H1 (cell line): ENCODE measurements around the gene PIGM. TPM values are rescaled to one million over a fixed set of nuclear protein-coding genes. Genes with fewer than 3 reads are reported as not detected.

ENCODE experiments used
- CTCF ChIA-PET: fragments of 300-600 bp; sonication (Branson Sonifier 250); formaldehyde crosslinking; loops from one replicate; lab custom pipeline; 2021; ENCODE audit not compliant: partially characterized antibody; lab: Charles Lee
- POLR2A ChIA-PET: fragments of 300-600 bp; sonication (Branson Sonifier 250); formaldehyde crosslinking; loops from one replicate; lab custom pipeline; 2021; ENCODE audit warnings: inconsistent platforms; ENCODE audit not compliant: partially characterized antibody; lab: Charles Lee
- DNase-seq, 2 experiments: peaks; one replicate each; pipeline versions ENCODE4 v3.0.0 to v3.0.0-alpha.2; 2010 to 2022; ENCODE audit warnings: low spot score in 2 of 2, low read depth in 1 of 2, mixed read lengths in 1 of 2
- FAIRE-seq: peaks from 2 replicates; lab custom pipeline; 2011; peaks lifted over from hg19 to GRCh38; lab: Jason Lieb, UNC
- H2AFZ ChIP-seq: 2 replicates; pipeline ENCODE4 v1.8.1; 2012; ENCODE audit warnings: low read length, inconsistent platforms
- H2AK5ac ChIP-seq: 2 replicates; pipeline ENCODE4 v1.6.1; 2013; ENCODE audit warnings: low read depth, low read length
- H2BK120ac ChIP-seq: replicated peaks from 2 replicates; pipeline ENCODE3; 2013; ENCODE audit warnings: low read depth, low read length, inconsistent platforms
- H2BK12ac ChIP-seq: 2 replicates; pipeline ENCODE4 v1.6.1; 2013; ENCODE audit warnings: low read depth, low read length
- H2BK15ac ChIP-seq: 2 replicates; pipeline ENCODE4 v1.6.1; 2013; ENCODE audit warnings: low read length
- H2BK20ac ChIP-seq: 2 replicates; pipeline ENCODE4 v1.6.1; 2013; ENCODE audit warnings: low read length
- H2BK5ac ChIP-seq: 2 replicates; pipeline ENCODE4 v1.6.1; 2013; ENCODE audit warnings: low read depth, low read length
- H3K14ac ChIP-seq: 2 replicates; pipeline ENCODE4 v1.6.1; 2013; ENCODE audit warnings: inconsistent platforms; ENCODE audit not compliant: insufficient read length
- H3K18ac ChIP-seq: 2 replicates; pipeline ENCODE4 v1.6.1; 2013; ENCODE audit warnings: low read length; ENCODE audit errors: extremely low read depth
- H3K23ac ChIP-seq: 2 replicates; pipeline ENCODE4 v1.6.1; 2013; ENCODE audit warnings: inconsistent platforms; ENCODE audit not compliant: insufficient read length
- H3K23me2 ChIP-seq: 2 replicates; pipeline ENCODE4 v1.6.1; 2013; ENCODE audit warnings: low read depth, low read length
- H3K27ac ChIP-seq: 2 replicates; pipeline ENCODE4 v1.6.1; 2011; ENCODE audit warnings: low read depth, low read length, inconsistent platforms
- H3K27me3 ChIP-seq, 4 experiments: replicated peaks in 1 of 4; 1 replicate in 1 of 4; 2 replicates in 3 of 4; pipeline versions ENCODE4 v1.6.1 to v1.8.1; 2011 to 2013; ENCODE audit warnings: low read length in 3 of 4, mild to moderate bottlenecking in 3 of 4, inconsistent platforms in 2 of 4, mixed read lengths in 2 of 4, moderate library complexity in 1 of 4; ENCODE audit not compliant: control insufficient read depth in 3 of 4, insufficient read depth in 3 of 4; ENCODE audit errors: extremely low read depth in 1 of 4
- H3K36me3 ChIP-seq, 4 experiments: 2 replicates each; pipeline versions ENCODE4 v1.6.1 to v1.8.1; 2011 to 2013; ENCODE audit warnings: mild to moderate bottlenecking in 4 of 4, low read length in 3 of 4, moderate library complexity in 2 of 4, control low read depth in 1 of 4, inconsistent platforms in 1 of 4; ENCODE audit not compliant: insufficient read depth in 4 of 4, control insufficient read depth in 2 of 4
- H3K4ac ChIP-seq: replicated peaks from 2 replicates; pipeline ENCODE3; 2013; ENCODE audit warnings: low read length, low read depth, mixed read lengths, inconsistent platforms; ENCODE audit not compliant: insufficient read length
- H3K4me1 ChIP-seq, 4 experiments: replicated peaks in 1 of 4; 1 replicate in 1 of 4; 2 replicates in 3 of 4; pipeline versions ENCODE4 v1.6.1 to v1.8.1; 2011 to 2013; ENCODE audit warnings: low read length in 3 of 4, inconsistent platforms in 2 of 4, mixed read lengths in 1 of 4; ENCODE audit not compliant: insufficient read depth in 4 of 4, control insufficient read depth in 3 of 4
- H3K4me2 ChIP-seq, 2 experiments: 2 replicates each; pipeline versions ENCODE4 v1.6.1 to v1.8.1; 2011 to 2013; ENCODE audit warnings: low read depth in 2 of 2, low read length in 2 of 2, control low read depth in 1 of 2, inconsistent platforms in 1 of 2, mild to moderate bottlenecking in 1 of 2; ENCODE audit not compliant: insufficient read depth in 1 of 2
- H3K4me3 ChIP-seq, 4 experiments: fragments of 200-600, 300-600 bp in 1 of 4; sonication (generic), shearing (Covaris generic), sonication (Bioruptor Twin) in 1 of 4; 2 replicates each; pipeline versions ENCODE4 v1.5.1 to v1.8.1; 2011 to 2016; ENCODE audit warnings: low read length in 4 of 4, low read depth in 3 of 4, control low read depth in 2 of 4, inconsistent platforms in 2 of 4, mild to moderate bottlenecking in 2 of 4, mixed read lengths in 1 of 4, moderate library complexity in 1 of 4; ENCODE audit not compliant: insufficient read depth in 2 of 4; ENCODE audit errors: extremely low read depth in 1 of 4
- H3K56ac ChIP-seq: replicated peaks from 2 replicates; pipeline ENCODE3; 2013; ENCODE audit warnings: low read depth, mild to moderate bottlenecking, mixed read lengths, low read length, inconsistent platforms; ENCODE audit not compliant: insufficient read length
- H3K79me1 ChIP-seq: 2 replicates; pipeline ENCODE4 v1.6.1; 2013; ENCODE audit warnings: low read depth, low read length, control low read depth
- H3K79me2 ChIP-seq, 2 experiments: 2 replicates each; pipeline versions ENCODE4 v1.6.1 to v1.8.1; 2012 to 2013; ENCODE audit warnings: low read length in 2 of 2, mild to moderate bottlenecking in 2 of 2, inconsistent platforms in 1 of 2; ENCODE audit not compliant: insufficient read depth in 2 of 2, control insufficient read depth in 1 of 2
- H3K9ac ChIP-seq, 4 experiments: replicated peaks in 1 of 4; 1 replicate in 1 of 4; 2 replicates in 3 of 4; pipeline versions ENCODE4 v1.6.1 to v1.8.1; 2011 to 2013; ENCODE audit warnings: low read depth in 3 of 4, low read length in 3 of 4, control low read depth in 2 of 4, mild to moderate bottlenecking in 2 of 4, moderate library complexity in 2 of 4, inconsistent platforms in 1 of 4; ENCODE audit errors: extremely low read depth in 1 of 4
- H3K9me3 ChIP-seq, 2 experiments: 2 replicates each; pipeline versions ENCODE4 v1.6.1 to v1.8.1; 2012 to 2013; ENCODE audit warnings: mild to moderate bottlenecking in 2 of 2, moderate library complexity in 2 of 2, control low read depth in 1 of 2, inconsistent platforms in 1 of 2, low read depth in 1 of 2, low read length in 1 of 2, mixed read lengths in 1 of 2; ENCODE audit not compliant: insufficient read depth in 2 of 2
- H4K20me1 ChIP-seq, 2 experiments: replicated peaks in 1 of 2; 2 replicates each; pipeline versions ENCODE3 to v1.8.1; 2011 to 2013; ENCODE audit warnings: inconsistent platforms in 2 of 2, low read length in 2 of 2, mild to moderate bottlenecking in 1 of 2; ENCODE audit not compliant: insufficient read depth in 2 of 2, control insufficient read depth in 1 of 2
- H4K5ac ChIP-seq: 2 replicates; pipeline ENCODE4 v1.6.1; 2013; ENCODE audit warnings: low read length, low read depth, mixed read lengths, inconsistent platforms; ENCODE audit not compliant: insufficient read length
- H4K8ac ChIP-seq: 2 replicates; pipeline ENCODE4 v1.8.0; 2013; ENCODE audit warnings: mild to moderate bottlenecking, moderate library complexity, low read length, inconsistent platforms; ENCODE audit not compliant: insufficient read depth; ENCODE audit errors: extremely low read depth
- H4K91ac ChIP-seq: replicated peaks from 2 replicates; pipeline ENCODE3; 2013; ENCODE audit warnings: low read length, mixed read lengths, inconsistent platforms; ENCODE audit not compliant: insufficient read length
- BRCA1 ChIP-seq: IDR thresholded peaks from 2 replicates; pipeline ENCODE4 v1.6.1; 2012; ENCODE audit warnings: low read depth, low read length, improper control_type of control experiment
- RAD21 ChIP-seq, 2 experiments: IDR thresholded peaks in 1 of 2; conservative IDR thresholded peaks in 1 of 2; 2 replicates each; pipeline ENCODE4 v1.6.1; 2011; ENCODE audit warnings: low read depth in 2 of 2, low read length in 2 of 2, improper control_type of control experiment in 1 of 2, inconsistent platforms in 1 of 2, mild to moderate bottlenecking in 1 of 2, moderate library complexity in 1 of 2
- SP1 ChIP-seq: IDR thresholded peaks from 2 replicates; pipeline ENCODE4 v1.6.1; 2011; ENCODE audit warnings: low read depth, low read length
- SRF ChIP-seq: IDR thresholded peaks from 2 replicates; pipeline ENCODE4 v1.6.1; 2011; ENCODE audit warnings: mild to moderate bottlenecking, low read depth, low read length, moderate library complexity
- TAF7 ChIP-seq: optimal IDR thresholded peaks from 2 replicates; pipeline ENCODE3; 2011; ENCODE audit warnings: low read depth, mild to moderate bottlenecking, inconsistent platforms, low read length, moderate library complexity, borderline replicate concordance
- YY1 ChIP-seq: IDR thresholded peaks from 2 replicates; pipeline ENCODE4 v1.6.1; 2011; ENCODE audit warnings: low read depth, mild to moderate bottlenecking, low read length
- WGBS, 2 experiments: shearing (Covaris generic) in 1 of 2; methylation state at CpG; one replicate each; pipeline versions ENCODE4 v1.1.6 to v1.1.7; 2013 to 2015; ENCODE audit warnings: low lambda C conversion rate in 2 of 2, mixed read lengths in 2 of 2, inconsistent platforms in 1 of 2, low coverage in 1 of 2, missing lambda C conversion rate in 1 of 2; ENCODE audit not compliant: insufficient replicate concordance in 2 of 2, insufficient coverage in 1 of 2, insufficient read length in 1 of 2; ENCODE audit errors: extremely low coverage in 1 of 2, missing lambda C conversion rate in 1 of 2; 5-methylcytosine and 5-hydroxymethylcytosine counted together
- long read RNA-seq, 2 experiments: library from RNA in 1 of 2; library from capped mRNA in 1 of 2; stranded (forward); transcript quantifications; one replicate each; pipeline ENCODE4 v2.0.0, GENCODE V29; 2021; ENCODE audit warnings: inconsistent platforms in 1 of 2
- polyA minus RNA-seq, 3 experiments: library from RNA; depleted of rRNA, polyadenylated mRNA; stranded (reverse); fragments of >200 nt; gene quantifications; 1 replicate in 2 of 3; 2 replicates in 1 of 3; pipeline ENCODE4 v1.2.3, GENCODE V29; 2011
- polyA plus RNA-seq, 7 experiments: library from polyadenylated mRNA; depleted of rRNA in 3 of 7; stranded (reverse) in 5 of 7; unstranded in 2 of 7; fragments of >200 nt in 5 of 7; fragments of 200-250 nt in 2 of 7; gene quantifications; 1 replicate in 5 of 7; 2 replicates in 1 of 7; 4 replicates in 1 of 7; pipeline versions ENCODE4 v1.2.1 to v1.2.3, GENCODE V29; 2011 to 2013; ENCODE audit warnings: missing spikeins in 2 of 7, mixed read lengths in 2 of 7
- total RNA-seq: library from RNA; stranded (reverse); fragmentation: NEBNext Ultra II Directional; extraction: Animal tissue kit (Norgen Biotek cat#: 25700); gene quantifications from 2 replicates; pipeline ENCODE4 v1.2.1, GENCODE V29; 2021
- TF ChIP-seq, protein P1 (sequence below): IDR thresholded peaks from 2 replicates; pipeline ENCODE4 v1.6.1; 2012; ENCODE audit warnings: inconsistent platforms

The PIGM gene
- total RNA-seq, result 5.1 and 5.4 TPM in 2 replicates
- polyA plus RNA-seq (2011; rRNA removed), result 5.7 and 6.0 TPM in 2 replicates
- polyA plus RNA-seq (2011; cell fraction: cytosol; rRNA removed), result 5.6 TPM
- 3.9 TPM for polyA plus RNA-seq (2011; cell fraction: nucleus; rRNA removed)
- 3.7 to 5.3 TPM (median 4.2 TPM) in 4 replicates for polyA plus RNA-seq (2012, experiment 1 of 2)
- 1.4 TPM for polyA plus RNA-seq (2012, experiment 2 of 2)
- 11.7 TPM for polyA plus RNA-seq (2013, experiment 1 of 2)
- 10.7 TPM for polyA plus RNA-seq (2013, experiment 2 of 2)
- polyA minus RNA-seq (2011; rRNA and poly(A)+ RNA removed), result 4.3 TPM in 2 replicates
- 2.9 TPM for polyA minus RNA-seq (2011; cell fraction: cytosol; rRNA and poly(A)+ RNA removed)
- polyA minus RNA-seq (2011; cell fraction: nucleus; rRNA and poly(A)+ RNA removed), result 5.1 TPM
- long read RNA-seq, experiment 1, full-length matches to known transcripts, result 8 of 8 reads
- long read RNA-seq, experiment 1, partial matches to known transcripts, result 0 of 8 reads
- long read RNA-seq, experiment 1, other reads (novel, unspliced or antisense), result 0 of 8 reads
- long read RNA-seq, experiment 2, full-length matches to known transcripts, result 25 of 25 reads
- long read RNA-seq, experiment 2, partial matches to known transcripts, result 0 of 25 reads
- long read RNA-seq, experiment 2, other reads (novel, unspliced or antisense), result 0 of 25 reads

DNA sequence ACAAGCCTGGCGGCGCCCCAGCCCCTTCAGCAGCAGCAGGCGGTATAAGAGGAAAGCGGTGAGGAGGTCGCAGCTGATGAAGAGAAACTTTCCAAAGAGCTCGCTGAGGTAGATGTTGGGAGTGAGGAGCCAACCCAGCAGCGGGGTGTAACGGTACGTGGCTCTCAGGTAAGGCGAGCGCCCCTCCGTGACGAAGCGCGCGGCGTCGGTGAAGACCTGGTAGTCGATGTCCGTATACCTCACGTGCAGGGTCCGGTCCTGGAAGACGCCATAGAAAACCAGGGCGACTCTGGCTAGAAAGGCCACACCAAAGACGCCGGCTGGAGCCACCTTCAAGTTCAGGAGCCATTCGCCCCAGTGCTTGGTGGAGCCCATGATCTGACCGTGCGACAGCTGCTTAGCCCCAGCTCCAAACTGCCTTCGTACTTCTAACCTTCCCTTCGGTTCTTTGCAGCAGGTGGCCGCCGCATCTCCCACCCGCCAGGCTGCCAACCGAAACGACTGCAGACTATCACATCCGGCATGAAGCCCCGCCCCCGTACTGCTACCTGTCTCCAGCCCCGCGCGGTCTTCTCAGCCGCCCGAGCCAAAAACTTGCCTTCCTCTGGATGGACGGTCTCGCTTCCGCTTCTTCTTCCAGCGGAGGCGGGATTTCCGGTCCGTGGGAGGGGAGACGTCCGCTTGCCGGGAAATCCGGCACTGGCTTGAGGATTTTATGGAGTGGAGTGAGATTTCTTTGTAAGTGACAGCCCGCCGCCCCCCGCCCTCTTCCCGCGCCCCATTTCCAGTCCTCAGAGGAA is at the start of gene PIGM:
PIGM (minus strand) TSS at position 626 of the 800 bp plus-strand sequence; CDS start at position 375, 251 bp downstream.
- H3K4me1 ChIP-seq, result peaks cover 0 to 6% (median 2%) of the 10 kb centered on the region in 4 experiments; a peak in 5 of 7 replicates
- FAIRE-seq (peak; percentile 42), DNase-seq (peak; percentile 91 to 95)
- H2AK5ac ChIP-seq, result no peak within 1 kb of the TSS
- no peaks in the 10 kb centered on the region for H4K20me1 ChIP-seq
- no peak within 1 kb of the TSS for H2BK20ac ChIP-seq
- H3K36me3 ChIP-seq, result no peaks in the 10 kb centered on the region; a peak in 1 of 8 replicates
- no peak within 1 kb of the TSS for H3K14ac ChIP-seq
- peak within 1 kb of the TSS; percentile 78 for H3K56ac ChIP-seq
- H3K18ac ChIP-seq, result peak within 1 kb of the TSS; percentile 75; the same call in 1 of the 2 replicates
- no peaks in the 10 kb centered on the region for H3K9me3 ChIP-seq
- peak within 1 kb of the TSS; percentile 87 to 88 for H3K4me2 ChIP-seq
- peak within 1 kb of the TSS; percentile 84; the same call in 1 of the 2 replicates for H2BK5ac ChIP-seq
- peak within 1 kb of the TSS; percentile 29 for H2BK120ac ChIP-seq
- H3K9ac ChIP-seq, result peak within 1 kb of the TSS; percentile 66 to 75 (median 70)
- peak within 1 kb of the TSS; percentile 95 for H4K8ac ChIP-seq
- H3K27me3 ChIP-seq, result no peaks in the 10 kb centered on the region; a peak in 2 of 7 replicates
- peaks cover 17% of the 10 kb centered on the region for H3K23me2 ChIP-seq
- peak within 1 kb of the TSS; percentile 72 for H3K27ac ChIP-seq
- 1% methylated on average over 60 of the region's 60 CpGs; no CpG with 5 or more reads in 1 of the 2 experiments for WGBS, 2 experiments
- H3K79me1 ChIP-seq, result no peaks in the 10 kb centered on the region
- ChIA-PET POLR2A (interaction anchor here (0.7 to 3.2 kb wide), 13 partner anchors 8 to 190 kb away, joined by 3 to 18 read pairs (median 4); no protein-coding TSS in a partner anchor), CTCF (interaction anchor here (0.9 to 4.8 kb wide), 16 partner anchors 10 to 820 kb away, joined by 3 to 31 read pairs (median 5); partner anchors contain the start of gene IGSF9)
- H3K79me2 ChIP-seq, result peaks cover 4 to 22% of the 10 kb centered on the region in 2 experiments; a peak in 3 of 4 replicates
- H4K91ac ChIP-seq, result no peak within 1 kb of the TSS
- H2BK15ac ChIP-seq, result no peak within 1 kb of the TSS
- H3K4ac ChIP-seq, result no peak within 1 kb of the TSS
- no peak within 1 kb of the TSS for H3K23ac ChIP-seq
- H2AFZ ChIP-seq, result peak within 1 kb of the TSS; percentile 95
- H3K4me3 ChIP-seq, result peak within 1 kb of the TSS; percentile 72 to 88 (median 80)
- H2BK12ac ChIP-seq, result peak within 1 kb of the TSS; percentile 62
- peak within 1 kb of the TSS; percentile 84 for H4K5ac ChIP-seq
- TF ChIP-seq SP1 (peak; percentile 98), SRF (peak; percentile 17; the same call in 1 of the 2 replicates), YY1 (peak; percentile 43; the same call in 1 of the 2 replicates), TAF7 (peak; percentile 37), BRCA1 (no peak), RAD21 (IDR thresholded peaks at IDR 0.05 in 1 of 2, conservative IDR thresholded peaks at IDR 0.05 in 1 of 2; ENCODE audit: low read depth in 2 of 2, low read length in 2 of 2) (no peak)
- TF ChIP-seq, protein P1, sequence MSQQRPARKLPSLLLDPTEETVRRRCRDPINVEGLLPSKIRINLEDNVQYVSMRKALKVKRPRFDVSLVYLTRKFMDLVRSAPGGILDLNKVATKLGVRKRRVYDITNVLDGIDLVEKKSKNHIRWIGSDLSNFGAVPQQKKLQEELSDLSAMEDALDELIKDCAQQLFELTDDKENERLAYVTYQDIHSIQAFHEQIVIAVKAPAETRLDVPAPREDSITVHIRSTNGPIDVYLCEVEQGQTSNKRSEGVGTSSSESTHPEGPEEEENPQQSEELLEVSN, result peak; percentile 92
